ENCODE data around the gene OXGR1.

DNA sequence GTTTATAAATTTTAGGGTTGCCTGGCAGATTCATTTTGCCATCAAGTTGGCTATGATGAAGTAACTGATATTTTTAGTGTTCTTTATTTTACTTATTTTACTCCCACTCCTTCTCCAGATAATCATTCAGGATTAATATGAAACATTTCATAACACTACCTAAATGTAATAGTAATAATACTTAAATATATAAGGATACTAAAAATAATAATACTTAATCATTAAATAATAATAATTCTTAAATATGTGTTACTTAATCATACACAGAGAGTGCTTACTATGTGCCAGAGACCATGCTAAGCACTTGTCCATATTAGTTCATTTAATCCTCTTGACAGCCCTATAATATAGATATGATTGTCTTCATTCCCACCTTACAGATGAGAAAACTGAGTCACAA is 23.0 kb upstream of the OXGR1 start:
- TF ChIP-seq, protein P1, sequence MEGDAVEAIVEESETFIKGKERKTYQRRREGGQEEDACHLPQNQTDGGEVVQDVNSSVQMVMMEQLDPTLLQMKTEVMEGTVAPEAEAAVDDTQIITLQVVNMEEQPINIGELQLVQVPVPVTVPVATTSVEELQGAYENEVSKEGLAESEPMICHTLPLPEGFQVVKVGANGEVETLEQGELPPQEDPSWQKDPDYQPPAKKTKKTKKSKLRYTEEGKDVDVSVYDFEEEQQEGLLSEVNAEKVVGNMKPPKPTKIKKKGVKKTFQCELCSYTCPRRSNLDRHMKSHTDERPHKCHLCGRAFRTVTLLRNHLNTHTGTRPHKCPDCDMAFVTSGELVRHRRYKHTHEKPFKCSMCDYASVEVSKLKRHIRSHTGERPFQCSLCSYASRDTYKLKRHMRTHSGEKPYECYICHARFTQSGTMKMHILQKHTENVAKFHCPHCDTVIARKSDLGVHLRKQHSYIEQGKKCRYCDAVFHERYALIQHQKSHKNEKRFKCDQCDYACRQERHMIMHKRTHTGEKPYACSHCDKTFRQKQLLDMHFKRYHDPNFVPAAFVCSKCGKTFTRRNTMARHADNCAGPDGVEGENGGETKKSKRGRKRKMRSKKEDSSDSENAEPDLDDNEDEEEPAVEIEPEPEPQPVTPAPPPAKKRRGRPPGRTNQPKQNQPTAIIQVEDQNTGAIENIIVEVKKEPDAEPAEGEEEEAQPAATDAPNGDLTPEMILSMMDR (IDR thresholded peaks at IDR 0.05 in 2 of 3, conservative IDR thresholded peaks at IDR 0.05 in 1 of 3; ENCODE audit: control insufficient read depth in 2 of 3, extremely low read depth in 1 of 3, insufficient read depth in 1 of 3, low read depth in 3 of 3, low read length in 3 of 3), result no peak
- TF ChIP-seq POU2F2 (IDR thresholded peaks at IDR 0.05; ENCODE audit: borderline replicate concordance, low read depth, low read length) (no peak), RELA (IDR thresholded peaks at IDR 0.05; ENCODE audit: borderline replicate concordance, partially characterized antibody) (no peak), POLR2AphosphoS5 (IDR thresholded peaks at IDR 0.05; ENCODE audit: low read length) (no peak), CREB1 (IDR thresholded peaks at IDR 0.05; ENCODE audit: low read depth) (no peak), PAX5 (IDR thresholded peaks at IDR 0.05; ENCODE audit: borderline replicate concordance, low read depth, low read length) (no peak), TCF12 (IDR thresholded peaks at IDR 0.05; ENCODE audit: low read depth, low read length) (no peak), CREM (IDR thresholded peaks at IDR 0.05; ENCODE audit: low read depth) (no peak)
- TF ChIP-seq, protein P2, sequence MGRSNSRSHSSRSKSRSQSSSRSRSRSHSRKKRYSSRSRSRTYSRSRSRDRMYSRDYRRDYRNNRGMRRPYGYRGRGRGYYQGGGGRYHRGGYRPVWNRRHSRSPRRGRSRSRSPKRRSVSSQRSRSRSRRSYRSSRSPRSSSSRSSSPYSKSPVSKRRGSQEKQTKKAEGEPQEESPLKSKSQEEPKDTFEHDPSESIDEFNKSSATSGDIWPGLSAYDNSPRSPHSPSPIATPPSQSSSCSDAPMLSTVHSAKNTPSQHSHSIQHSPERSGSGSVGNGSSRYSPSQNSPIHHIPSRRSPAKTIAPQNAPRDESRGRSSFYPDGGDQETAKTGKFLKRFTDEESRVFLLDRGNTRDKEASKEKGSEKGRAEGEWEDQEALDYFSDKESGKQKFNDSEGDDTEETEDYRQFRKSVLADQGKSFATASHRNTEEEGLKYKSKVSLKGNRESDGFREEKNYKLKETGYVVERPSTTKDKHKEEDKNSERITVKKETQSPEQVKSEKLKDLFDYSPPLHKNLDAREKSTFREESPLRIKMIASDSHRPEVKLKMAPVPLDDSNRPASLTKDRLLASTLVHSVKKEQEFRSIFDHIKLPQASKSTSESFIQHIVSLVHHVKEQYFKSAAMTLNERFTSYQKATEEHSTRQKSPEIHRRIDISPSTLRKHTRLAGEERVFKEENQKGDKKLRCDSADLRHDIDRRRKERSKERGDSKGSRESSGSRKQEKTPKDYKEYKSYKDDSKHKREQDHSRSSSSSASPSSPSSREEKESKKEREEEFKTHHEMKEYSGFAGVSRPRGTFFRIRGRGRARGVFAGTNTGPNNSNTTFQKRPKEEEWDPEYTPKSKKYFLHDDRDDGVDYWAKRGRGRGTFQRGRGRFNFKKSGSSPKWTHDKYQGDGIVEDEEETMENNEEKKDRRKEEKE (IDR thresholded peaks at IDR 0.05), result no peak
